SK-N-SH (cell line): ENCODE measurements around the gene GOLGA3. TPM values are rescaled to one million over a fixed set of nuclear protein-coding genes. Genes with fewer than 3 reads are reported as not detected.

Source experiments
- CTCF ChIA-PET: fragments of 300-600, 350-600 bp; formaldehyde crosslinking; extraction: SDS; loops from one replicate; lab custom pipeline; 2021; lab: Yijun Ruan, JAX
- POLR2A ChIA-PET: fragments of 350-600 bp; sonication (Branson Sonifier 250); formaldehyde crosslinking; extraction: SDS; loops from one replicate; lab custom pipeline; 2020; ENCODE audit warnings: antibody characterized with exemption, inconsistent platforms; lab: Yijun Ruan, JAX
- DNase-seq: peaks from one replicate; pipeline ENCODE4 v3.0.0; 2012
- H2AFZ ChIP-seq: fragments of 200-600 bp; sonication (generic); 2 replicates; pipeline ENCODE4 v1.8.1; 2016; ENCODE audit warnings: antibody characterized with exemption, mild to moderate bottlenecking, low read depth
- H3F3A ChIP-seq: fragments of 200-600 bp; sonication (generic); replicated peaks from 2 replicates; pipeline ENCODE3; 2016; ENCODE audit warnings: antibody characterized with exemption, mild to moderate bottlenecking; ENCODE audit not compliant: insufficient read depth
- H3K27ac ChIP-seq, 2 experiments: fragments of 200-500 bp in 1 of 2; fragments of 200-600 bp in 1 of 2; sonication (Bioruptor generic) in 1 of 2; sonication (generic), shearing (Covaris generic) in 1 of 2; 2 replicates each; pipeline versions ENCODE4 v1.5.1 to v1.6.1; 2014 to 2016; ENCODE audit warnings: low read depth in 2 of 2, inconsistent platforms in 1 of 2, low read length in 1 of 2, mild to moderate bottlenecking in 1 of 2, mixed read lengths in 1 of 2
- H3K27me3 ChIP-seq: fragments of 200-600 bp; sonication (generic), shearing (Covaris generic); 2 replicates; pipeline ENCODE4 v1.6.1; 2016; ENCODE audit warnings: mixed run types; ENCODE audit not compliant: insufficient read depth
- H3K36me3 ChIP-seq, 2 experiments: fragments of 200-500 bp in 1 of 2; fragments of 200-600 bp in 1 of 2; sonication (Bioruptor generic) in 1 of 2; sonication (generic) in 1 of 2; replicated peaks in 1 of 2; 2 replicates each; pipeline versions ENCODE3 to v1.5.1; 2014 to 2016; ENCODE audit warnings: low read length in 1 of 2, mild to moderate bottlenecking in 1 of 2; ENCODE audit not compliant: insufficient read depth in 2 of 2, control insufficient read depth in 1 of 2
- H3K4me1 ChIP-seq, 2 experiments: fragments of 200-500 bp in 1 of 2; fragments of 200-600 bp in 1 of 2; sonication (Bioruptor generic) in 1 of 2; sonication (generic), shearing (Covaris generic) in 1 of 2; 2 replicates each; pipeline versions ENCODE4 v1.5.1 to v1.6.1; 2014 to 2016; ENCODE audit warnings: low read depth in 1 of 2, low read length in 1 of 2, mixed run types in 1 of 2; ENCODE audit not compliant: insufficient read depth in 2 of 2, control insufficient read depth in 1 of 2
- H3K4me2 ChIP-seq: fragments of 200-600 bp; sonication (generic), shearing (Covaris generic); 2 replicates; pipeline ENCODE4 v1.6.1; 2017; ENCODE audit warnings: mixed run types
- H3K4me3 ChIP-seq, 2 experiments: fragments of 200-500 bp in 1 of 2; fragments of 200-600 bp in 1 of 2; sonication (Bioruptor generic) in 1 of 2; sonication (generic), shearing (Covaris generic) in 1 of 2; 2 replicates each; pipeline versions ENCODE4 v1.5.1 to v1.8.1; 2014 to 2016; ENCODE audit warnings: low read depth in 2 of 2, inconsistent platforms in 1 of 2, low read length in 1 of 2, mild to moderate bottlenecking in 1 of 2, mixed read lengths in 1 of 2, moderate library complexity in 1 of 2
- H3K79me2 ChIP-seq: fragments of 200-600 bp; sonication (generic); 2 replicates; pipeline ENCODE4 v1.8.1; 2017; ENCODE audit warnings: mild to moderate bottlenecking; ENCODE audit not compliant: insufficient read depth
- H3K9ac ChIP-seq: fragments of 200-600 bp; sonication (generic); 2 replicates; pipeline ENCODE4 v1.6.1; 2017; ENCODE audit warnings: mixed run types
- H3K9me2 ChIP-seq: fragments of 200-600 bp; sonication (generic); 2 replicates; pipeline ENCODE4 v1.6.1; 2017; ENCODE audit warnings: mixed run types
- H3K9me3 ChIP-seq: fragments of 200-600 bp; sonication (generic); 2 replicates; pipeline ENCODE4 v1.6.1; 2017; ENCODE audit warnings: mixed run types, mild to moderate bottlenecking, moderate library complexity
- H4K20me1 ChIP-seq: fragments of 200-600 bp; sonication (generic); 2 replicates; pipeline ENCODE4 v1.6.1; 2017; ENCODE audit warnings: mild to moderate bottlenecking, mixed run types; ENCODE audit not compliant: insufficient read depth
- ELF1 ChIP-seq: IDR thresholded peaks from 2 replicates; pipeline ENCODE4 v1.4.0; 2012
- EZH2phosphoT487 ChIP-seq: fragments of 200-600 bp; sonication (generic); IDR thresholded peaks from 2 replicates; pipeline ENCODE4 v1.6.1; 2017; ENCODE audit warnings: low read depth, mixed run types, mild to moderate bottlenecking, antibody characterized with exemption, moderate library complexity, borderline replicate concordance
- FOSL2 ChIP-seq: IDR thresholded peaks from 2 replicates; pipeline ENCODE4 v1.4.0; 2012; ENCODE audit warnings: low read depth, mild to moderate bottlenecking, moderate library complexity, borderline replicate concordance
- FOXJ3 ChIP-seq: sonication (generic); formaldehyde crosslinking; IDR thresholded peaks from 2 replicates; pipeline ENCODE4 v1.5.1; 2020; ENCODE audit warnings: mild to moderate bottlenecking, missing genetic modification reagents
- GATA2 ChIP-seq: sonication (generic); formaldehyde crosslinking; IDR thresholded peaks from 2 replicates; pipeline ENCODE4 v1.5.0; 2020; ENCODE audit warnings: mild to moderate bottlenecking, missing genetic modification reagents
- JUND ChIP-seq: IDR thresholded peaks from 2 replicates; pipeline ENCODE4 v1.4.0; 2012
- MAX ChIP-seq: IDR thresholded peaks from 2 replicates; pipeline ENCODE4 v1.4.0; 2012; ENCODE audit warnings: low read depth
- MEF2A ChIP-seq: IDR thresholded peaks from 2 replicates; pipeline ENCODE4 v1.4.0; 2012; ENCODE audit warnings: low read depth, borderline replicate concordance
- MXI1 ChIP-seq: IDR thresholded peaks from 2 replicates; pipeline ENCODE4 v1.6.1; 2012; ENCODE audit warnings: mild to moderate bottlenecking, low read depth, low read length, improper control_type of control experiment
- NFIC ChIP-seq: IDR thresholded peaks from 2 replicates; pipeline ENCODE4 v1.4.0; 2012; ENCODE audit warnings: borderline replicate concordance
- NRF1 ChIP-seq: IDR thresholded peaks from 2 replicates; pipeline ENCODE4 v1.6.1; 2012; ENCODE audit warnings: low read depth, mild to moderate bottlenecking, low read length
- POLR2AphosphoS5 ChIP-seq: IDR thresholded peaks from 2 replicates; pipeline ENCODE4 v1.6.1; 2012; ENCODE audit warnings: low read depth, low read length
- RAD21 ChIP-seq: IDR thresholded peaks from 2 replicates; pipeline ENCODE4 v1.6.1; 2012; ENCODE audit warnings: mild to moderate bottlenecking, low read length
- RCOR1 ChIP-seq: fragments of 150-350 bp; IDR thresholded peaks from 2 replicates; pipeline ENCODE4 v1.6.1; 2017; ENCODE audit warnings: antibody characterized with exemption, low read length
- REST ChIP-seq: IDR thresholded peaks from 2 replicates; pipeline ENCODE4 v1.6.1; 2012; ENCODE audit warnings: mild to moderate bottlenecking, low read depth, low read length, moderate library complexity
- RFX5 ChIP-seq: IDR thresholded peaks from 2 replicates; pipeline ENCODE4 v1.6.1; 2012; ENCODE audit warnings: mild to moderate bottlenecking, improper control_type of control experiment, low read length
- SIN3A ChIP-seq: IDR thresholded peaks from 2 replicates; pipeline ENCODE4 v1.6.1; 2012; ENCODE audit warnings: low read depth, mild to moderate bottlenecking, low read length, moderate library complexity, borderline replicate concordance
- YY1 ChIP-seq: IDR thresholded peaks from 2 replicates; pipeline ENCODE4 v1.4.0; 2012; ENCODE audit warnings: low read depth, mild to moderate bottlenecking
- ZBTB33 ChIP-seq: IDR thresholded peaks from 2 replicates; pipeline ENCODE4 v1.4.0; 2012; ENCODE audit warnings: low read depth, borderline replicate concordance
- WGBS: methylation state at CpG from one replicate; pipeline ENCODE4 v1.1.6; 2017; ENCODE audit warnings: low lambda C conversion rate; 5-methylcytosine and 5-hydroxymethylcytosine counted together
- polyA plus RNA-seq, 3 experiments: library from polyadenylated mRNA; depleted of rRNA; stranded (reverse); fragments of >200 nt; gene quantifications; 2 replicates each; pipeline ENCODE4 v1.2.3, GENCODE V29; 2012

Gene GOLGA3
- polyA plus RNA-seq, 1 of the 3 experiments (the other 2 are of a cell fraction): 16.9 TPM

DNA sequence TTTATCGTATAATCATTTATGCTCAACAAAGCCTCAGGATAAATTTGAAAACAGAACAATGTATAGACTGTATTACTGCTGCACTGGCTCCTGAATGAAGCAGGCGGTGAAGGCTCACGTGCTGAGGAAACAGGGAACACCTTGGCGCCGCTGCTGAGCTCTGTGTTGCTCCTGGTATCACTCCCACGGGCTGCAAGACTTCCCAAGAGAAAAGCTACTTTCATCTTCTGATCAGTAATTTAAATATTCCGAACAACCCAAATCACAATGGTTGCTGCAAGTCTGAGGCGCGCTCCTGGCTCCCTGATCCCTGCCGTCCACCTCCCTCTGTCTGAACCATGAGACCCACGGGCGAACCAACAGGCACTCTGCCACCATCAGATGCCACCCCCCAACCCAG lies 102.3 kb downstream of the GOLGA3 start (continued):
- TF ChIP-seq REST (no peak), EZH2phosphoT487 (no peak), YY1 (no peak), SIN3A (no peak), NRF1 (no peak), NFIC (no peak), JUND (no peak), RAD21 (no peak), MXI1 (no peak)

DNA sequence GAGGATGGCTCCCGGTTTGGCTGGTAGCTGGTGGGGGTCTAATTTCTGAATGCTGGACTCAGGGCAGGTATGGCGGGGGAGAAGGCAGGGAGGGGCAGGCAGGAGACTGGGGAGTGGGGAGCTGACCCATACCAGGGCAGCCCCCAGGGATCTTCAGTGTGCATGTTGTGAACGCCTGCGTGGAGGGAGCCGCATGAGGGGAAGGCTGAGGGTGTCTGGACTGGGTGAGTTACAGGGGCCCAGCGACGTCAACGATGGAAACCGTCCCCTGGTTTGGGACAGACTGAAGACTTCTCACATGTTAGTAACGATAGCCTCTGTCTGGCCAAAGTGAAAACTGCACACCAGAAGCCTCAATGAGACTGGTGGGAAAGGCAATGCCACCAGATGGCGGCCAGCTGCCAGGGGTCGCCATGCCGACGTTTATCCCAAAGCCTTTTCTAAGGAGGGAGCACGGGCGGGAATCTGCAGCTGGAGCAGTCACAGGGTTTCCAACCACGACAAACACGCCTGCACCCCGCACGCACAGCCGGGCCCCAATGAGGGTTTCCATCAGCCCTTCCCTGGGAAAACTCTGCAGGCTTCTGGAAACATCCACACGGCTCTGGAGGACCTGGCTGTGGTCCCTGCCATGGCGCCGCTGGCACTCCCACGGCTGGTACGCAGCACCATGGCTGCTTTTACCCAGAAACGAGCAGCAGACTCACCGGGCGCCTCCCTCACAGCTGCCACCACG lies 104.0 kb downstream of the GOLGA3 start:
- Histone ChIP-seq H3K9me2 (no peaks in the 10 kb centered on the region), H3K79me2 (peaks cover 37% of the 10 kb centered on the region; the same call in 1 of the 2 replicates), H3K4me2 (no peak overlapping the region), H4K20me1 (peaks cover 24% of the 10 kb centered on the region), H3K9me3 (no peaks in the 10 kb centered on the region), H3K4me3 (no peak overlapping the region), H3K4me1 (no peaks in the 10 kb centered on the region), H2AFZ (no peak overlapping the region), H3F3A (peaks cover 25% of the 10 kb centered on the region), H3K36me3 (peaks cover 62 to 66% of the 10 kb centered on the region in 2 experiments), H3K27ac (no peak overlapping the region), H3K27me3 (no peaks in the 10 kb centered on the region), H3K9ac (no peak overlapping the region)
- no peak for DNase-seq
- WGBS: 87% methylated on average over 13 of the region's 30 CpGs
- ChIA-PET POLR2A (no interaction called here), CTCF (no interaction called here)
- TF ChIP-seq MEF2A (no peak), ELF1 (no peak), RCOR1 (no peak), MXI1 (no peak), FOSL2 (no peak), RFX5 (no peak), ZBTB33 (no peak), EZH2phosphoT487 (no peak), GATA2 (CRISPR knock-in tag) (no peak), NRF1 (no peak), POLR2AphosphoS5 (no peak), FOXJ3 (no peak), MAX (no peak)
